GM18505 (cell line): Measurements from ENCODE around the gene SYCE3.
"Not testable (repeated sequence)": the region's sequence is repeated elsewhere in the genome, so short reads cannot be mapped to it uniquely, and the experiment has no call there.

Experiments used
- ATAC-seq: cut with Tn5 transposase; IDR thresholded peaks from one replicate; pipeline ENCODE4 v1.9.1; 2021; ENCODE audit not compliant: unreplicated experiment
- POLR2A ChIP-seq: IDR thresholded peaks from 4 replicates; pipeline ENCODE4 v1.6.1; 2011; ENCODE audit warnings: borderline replicate concordance; ENCODE audit not compliant: insufficient read depth, insufficient read length; ENCODE audit errors: extremely low read depth

Gene SYCE3

GRCh38 chr22:50562523-50563412 lies at the start of gene SYCE3:
Gene SYCE3, minus strand, starts transcription at chr22:50562919. Its CDS starts 6,514 bp downstream, at chr22:50556405.
- peak; percentile 90 for ATAC-seq
- peak; percentile 61 for TF ChIP-seq POLR2A

GRCh38 chr22:50612168-50612527 lies 49.4 kb upstream of the SYCE3 start:
- no peak for TF ChIP-seq POLR2A
- no peak for ATAC-seq

- no peak for TF ChIP-seq POLR2A
- ATAC-seq = no peak
Measured at GRCh38 chr22:50611341-50612060, 48.8 kb upstream of the SYCE3 start.

GRCh38 chr22:50610581-50610980 lies 47.9 kb upstream of the SYCE3 start:
- no peak for ATAC-seq
- TF ChIP-seq POLR2A = no peak

GRCh38 chr22:50610041-50610451 lies 47.3 kb upstream of the SYCE3 start:
- no peak for TF ChIP-seq POLR2A
- ATAC-seq = no peak

GRCh38 chr22:50609599-50609998 lies 46.9 kb upstream of the SYCE3 start:
- no peak for ATAC-seq

GRCh38 chr22:50608996-50609395 lies 46.3 kb upstream of the SYCE3 start:
- no peak for ATAC-seq
- TF ChIP-seq POLR2A = no peak

More at GRCh38 chr22:50609599-50609998, 46.9 kb upstream of the SYCE3 start:
- TF ChIP-seq POLR2A = no peak

- ATAC-seq = not testable (repeated sequence)
Measured at GRCh38 chr22:50608058-50608840, 45.5 kb upstream of the SYCE3 start.

GRCh38 chr22:50607659-50608020 lies 44.9 kb upstream of the SYCE3 start:
- ATAC-seq = no peak
- no peak for TF ChIP-seq POLR2A

GRCh38 chr22:50606946-50607658 lies 44.4 kb upstream of the SYCE3 start:
- ATAC-seq = no peak
- no peak for TF ChIP-seq POLR2A

- TF ChIP-seq POLR2A = no peak
- no peak for ATAC-seq
Measured at GRCh38 chr22:50606165-50606945, 43.6 kb upstream of the SYCE3 start.

- no peak for TF ChIP-seq POLR2A
- ATAC-seq = no peak
Measured at GRCh38 chr22:50605613-50606074, 42.9 kb upstream of the SYCE3 start.
